ENCODE measurements around the gene SIL1.

DNA sequence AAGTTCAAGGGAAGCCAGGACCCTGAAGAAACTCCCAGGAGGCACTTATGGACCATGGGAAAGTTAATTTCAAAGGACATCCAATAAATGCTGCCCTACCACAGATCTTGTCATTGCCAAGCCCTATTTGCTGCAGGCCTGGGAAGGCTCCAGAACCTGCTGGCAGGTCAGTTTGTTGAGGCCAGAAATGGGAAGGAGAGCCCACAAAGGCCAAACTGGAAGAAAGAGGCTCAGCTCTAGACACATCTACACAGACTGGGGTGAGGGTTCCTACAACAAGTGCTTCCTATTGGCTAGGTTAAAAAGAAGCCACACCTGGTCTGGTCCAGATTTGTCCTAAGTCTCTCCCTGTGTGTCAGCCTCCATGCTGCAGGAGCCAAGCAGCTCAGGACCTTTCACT is 94.4 kb downstream of the SIL1 start:
- TF ChIP-seq, protein P1, sequence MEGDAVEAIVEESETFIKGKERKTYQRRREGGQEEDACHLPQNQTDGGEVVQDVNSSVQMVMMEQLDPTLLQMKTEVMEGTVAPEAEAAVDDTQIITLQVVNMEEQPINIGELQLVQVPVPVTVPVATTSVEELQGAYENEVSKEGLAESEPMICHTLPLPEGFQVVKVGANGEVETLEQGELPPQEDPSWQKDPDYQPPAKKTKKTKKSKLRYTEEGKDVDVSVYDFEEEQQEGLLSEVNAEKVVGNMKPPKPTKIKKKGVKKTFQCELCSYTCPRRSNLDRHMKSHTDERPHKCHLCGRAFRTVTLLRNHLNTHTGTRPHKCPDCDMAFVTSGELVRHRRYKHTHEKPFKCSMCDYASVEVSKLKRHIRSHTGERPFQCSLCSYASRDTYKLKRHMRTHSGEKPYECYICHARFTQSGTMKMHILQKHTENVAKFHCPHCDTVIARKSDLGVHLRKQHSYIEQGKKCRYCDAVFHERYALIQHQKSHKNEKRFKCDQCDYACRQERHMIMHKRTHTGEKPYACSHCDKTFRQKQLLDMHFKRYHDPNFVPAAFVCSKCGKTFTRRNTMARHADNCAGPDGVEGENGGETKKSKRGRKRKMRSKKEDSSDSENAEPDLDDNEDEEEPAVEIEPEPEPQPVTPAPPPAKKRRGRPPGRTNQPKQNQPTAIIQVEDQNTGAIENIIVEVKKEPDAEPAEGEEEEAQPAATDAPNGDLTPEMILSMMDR (IDR thresholded peaks at IDR 0.05) = no peak
- TF ChIP-seq EP300 (IDR thresholded peaks at IDR 0.05) = no peak
